ENCODE data around the gene SULT1A1. TPM values are rescaled to one million over a fixed set of nuclear protein-coding genes. Genes with fewer than 3 reads are reported as not detected.

Gene SULT1A1
- total and polyA plus RNA-seq, 2 of the 8 experiments (the other 6 are each of a cell fraction or from before 2014, with no cell fraction given) = 2.1 to 4.0 TPM

DNA sequence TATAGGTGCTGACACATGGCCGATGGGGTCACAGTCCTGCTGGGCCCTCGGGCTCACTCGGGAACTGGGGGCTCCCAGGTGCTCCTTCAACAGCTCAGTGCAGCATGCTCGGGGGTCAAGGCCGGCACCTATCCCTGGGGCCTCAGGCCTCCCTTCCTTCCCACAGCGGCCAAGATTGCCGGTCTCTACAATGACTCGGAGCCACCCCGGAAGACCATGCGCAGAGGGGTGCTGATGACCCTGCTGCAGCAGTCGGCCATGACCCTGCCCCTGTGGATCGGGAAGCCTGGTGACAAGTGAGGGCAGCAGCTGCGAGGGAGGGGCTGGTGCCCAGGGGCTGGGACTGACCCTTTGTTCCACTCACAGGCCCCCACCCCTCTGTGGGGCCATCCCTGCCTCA, 19.9 kb downstream of the SULT1A1 start (continued):
- TF ChIP-seq RNF2 (IDR thresholded peaks at IDR 0.05; ENCODE audit: borderline replicate concordance, low read depth, low read length, missing control alignments, poor library complexity, severe bottlenecking) (no peak), BACH1 (IDR thresholded peaks at IDR 0.05; ENCODE audit: low read length) (no peak)

Data from H1 (cell line).